ENCODE measurements around the gene HOXA11.

DNA sequence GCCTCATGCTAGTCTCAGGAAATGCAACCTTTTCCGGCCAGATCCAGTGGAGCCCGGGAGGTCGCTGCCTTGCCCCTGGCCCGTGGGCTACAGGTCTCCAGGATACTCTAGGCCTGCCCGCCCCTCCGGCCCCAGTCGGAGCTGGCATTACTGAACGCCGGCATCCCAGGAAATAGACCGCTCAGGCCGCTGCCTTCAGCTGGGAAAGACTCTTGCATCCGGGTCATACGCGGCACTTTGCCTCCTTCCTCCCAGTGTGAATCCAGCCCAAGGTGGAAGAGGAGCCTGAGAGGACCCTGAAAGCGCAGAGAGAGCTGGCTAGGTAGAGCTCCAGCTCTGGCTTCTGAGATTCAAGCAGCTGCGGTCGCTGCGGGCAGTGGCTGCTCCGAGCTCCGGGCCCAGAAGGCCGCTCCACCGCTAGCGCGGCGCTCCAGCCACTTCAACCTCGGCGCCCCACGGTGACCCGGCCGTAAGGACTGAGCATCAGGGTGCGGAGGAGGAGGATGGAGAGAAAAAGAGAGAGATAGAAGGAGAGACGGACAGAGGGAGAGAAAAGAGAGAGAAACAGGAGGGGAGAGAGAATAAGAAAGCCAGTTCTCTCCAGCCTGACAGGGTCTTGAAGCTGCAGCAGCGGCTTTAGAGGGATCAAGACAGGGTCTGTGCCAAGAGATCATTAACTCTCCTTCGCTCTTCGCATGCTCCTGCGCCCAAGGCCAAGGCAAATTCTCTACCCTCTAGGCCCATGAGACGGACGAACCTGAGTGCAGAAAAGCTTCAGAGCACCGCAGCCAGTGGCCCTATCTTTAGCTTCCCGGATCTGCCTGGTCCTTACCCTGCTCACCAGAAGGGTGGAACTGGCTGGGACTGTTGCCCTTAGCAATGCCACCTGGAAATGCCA, 9.2 kb downstream of the HOXA11 start:
- TF ChIP-seq POLR2A (IDR thresholded peaks at IDR 0.05), result no peak
- TF ChIP-seq, protein P1, sequence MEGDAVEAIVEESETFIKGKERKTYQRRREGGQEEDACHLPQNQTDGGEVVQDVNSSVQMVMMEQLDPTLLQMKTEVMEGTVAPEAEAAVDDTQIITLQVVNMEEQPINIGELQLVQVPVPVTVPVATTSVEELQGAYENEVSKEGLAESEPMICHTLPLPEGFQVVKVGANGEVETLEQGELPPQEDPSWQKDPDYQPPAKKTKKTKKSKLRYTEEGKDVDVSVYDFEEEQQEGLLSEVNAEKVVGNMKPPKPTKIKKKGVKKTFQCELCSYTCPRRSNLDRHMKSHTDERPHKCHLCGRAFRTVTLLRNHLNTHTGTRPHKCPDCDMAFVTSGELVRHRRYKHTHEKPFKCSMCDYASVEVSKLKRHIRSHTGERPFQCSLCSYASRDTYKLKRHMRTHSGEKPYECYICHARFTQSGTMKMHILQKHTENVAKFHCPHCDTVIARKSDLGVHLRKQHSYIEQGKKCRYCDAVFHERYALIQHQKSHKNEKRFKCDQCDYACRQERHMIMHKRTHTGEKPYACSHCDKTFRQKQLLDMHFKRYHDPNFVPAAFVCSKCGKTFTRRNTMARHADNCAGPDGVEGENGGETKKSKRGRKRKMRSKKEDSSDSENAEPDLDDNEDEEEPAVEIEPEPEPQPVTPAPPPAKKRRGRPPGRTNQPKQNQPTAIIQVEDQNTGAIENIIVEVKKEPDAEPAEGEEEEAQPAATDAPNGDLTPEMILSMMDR (IDR thresholded peaks at IDR 0.05), result no peak
